Measurements from ENCODE around the gene ALDOB. TPM values are rescaled to one million over a fixed set of nuclear protein-coding genes. Genes with fewer than 3 reads are reported as not detected.

Gene ALDOB
- total and polyA plus RNA-seq, 2 of the 13 experiments (the other 11 are each of a cell fraction or from before 2014, with no cell fraction given), result 0.29 to 0.97 TPM

GRCh38 chr9:101398068-101398929, 37.3 kb downstream of the ALDOB start, which contains the start of the genes MRPL50 and ZNF189 (continued):
- TF ChIP-seq ZBTB40 (IDR thresholded peaks at IDR 0.05) (no peak), ZBTB40 (CRISPR knock-in tag; IDR thresholded peaks at IDR 0.05) (no peak; the same call in 1 of the 2 replicates), ATF2 (CRISPR knock-in tag; IDR thresholded peaks at IDR 0.05) (peak; percentile 88), PLRG1 (conservative IDR thresholded peaks at IDR 0.05) (no peak), HCFC1 (IDR thresholded peaks at IDR 0.05; ENCODE audit: low read depth, low read length) (peak; percentile 100), SETDB1 (CRISPR knock-in tag; IDR thresholded peaks at IDR 0.05; ENCODE audit: borderline replicate concordance) (no peak), AHR (CRISPR knock-in tag; IDR thresholded peaks at IDR 0.05) (peak; percentile 89; the same call in 1 of the 2 replicates), ZNF563 (CRISPR knock-in tag; IDR thresholded peaks at IDR 0.05) (peak; percentile 54; the same call in 1 of the 2 replicates), GMEB2 (CRISPR knock-in tag; IDR thresholded peaks at IDR 0.05; ENCODE audit: low read depth) (peak; percentile 95), ZNF629 (CRISPR knock-in tag; conservative IDR thresholded peaks at IDR 0.05) (0 out of 2 replicates have a peak, but pooled peaks have one; percentile 10), EP300 (IDR thresholded peaks at IDR 0.05; ENCODE audit: low read depth in 2 of 2, low read length in 2 of 2) (peak in 1 of 2 experiments; percentile 48; a peak in 1 of 4 replicates), EP300 (CRISPR knock-in tag; IDR thresholded peaks at IDR 0.05; ENCODE audit: borderline replicate concordance) (no peak), BCL6 (CRISPR knock-in tag; IDR thresholded peaks at IDR 0.05) (peak; percentile 51), TFAP4 (IDR thresholded peaks at IDR 0.05; ENCODE audit: borderline replicate concordance, low read depth) (peak; percentile 69; the same call in 1 of the 2 replicates), FOXP1 (IDR thresholded peaks at IDR 0.05) (no peak), FOXP1 (CRISPR knock-in tag; IDR thresholded peaks at IDR 0.05) (no peak), SATB2 (CRISPR knock-in tag; IDR thresholded peaks at IDR 0.05) (no peak), ZNF7 (CRISPR knock-in tag; IDR thresholded peaks at IDR 0.05) (no peak)
